GM21381 (cell line): ENCODE measurements around the gene MTERF4.

Experiments
- ATAC-seq: cut with Tn5 transposase; IDR thresholded peaks from one replicate; pipeline ENCODE4 v1.9.1; 2021; ENCODE audit warnings: mild to moderate bottlenecking, moderate library complexity; ENCODE audit not compliant: unreplicated experiment

The MTERF4 gene

GRCh38 chr2:241052677-241053360 lies 49.3 kb downstream of the MTERF4 start:
- no peak for ATAC-seq

GRCh38 chr2:241051578-241052487 lies 50.3 kb downstream of the MTERF4 start:
- ATAC-seq: no peak

GRCh38 chr2:241050624-241051577 lies 51.2 kb downstream of the MTERF4 start:
- no peak for ATAC-seq

GRCh38 chr2:241049739-241050623 lies 52.1 kb downstream of the MTERF4 start:
- ATAC-seq: no peak

GRCh38 chr2:241048949-241049343 lies 53.1 kb downstream of the MTERF4 start:
- ATAC-seq: no peak

GRCh38 chr2:241048149-241048948 lies 53.7 kb downstream of the MTERF4 start:
- no peak for ATAC-seq

GRCh38 chr2:241047253-241048010 lies 54.7 kb downstream of the MTERF4 start:
- no peak for ATAC-seq
